Body of pancreas (tissue), 4 donors: ENCODE measurements around the gene S100A13.

ENCODE experiments used
- CTCF ChIP-seq, 7 experiments: fragments of 450-650 bp in 4 of 7; fragments of 200-600 bp in 3 of 7; sonication (generic) in 3 of 7; IDR thresholded peaks; one replicate each; pipeline ENCODE4 v1.5.1; 2016 to 2019; ENCODE audit warnings: antibody characterized with exemption in 7 of 7
- POLR2A ChIP-seq, 3 donors: fragments of 450-650 bp; IDR thresholded peaks; one replicate each; pipeline ENCODE4 v1.6.1; 2016; ENCODE audit warnings: antibody characterized with exemption in 3 of 3, mild to moderate bottlenecking in 2 of 3

GRCh38 chr1:153647346-153647714 is 20.0 kb upstream of the S100A13 start:
- TF ChIP-seq CTCF (IDR thresholded peaks at IDR 0.05) (no peak), POLR2A (IDR thresholded peaks at IDR 0.05) (no peak)
